ENCODE data around the gene CALML3.

- TF ChIP-seq CTCF (conservative IDR thresholded peaks at IDR 0.05) (no peak), EZH2 (IDR thresholded peaks at IDR 0.05; ENCODE audit: low read depth) (no peak)
Observed at GRCh38 chr10:5553400-5554170, 28.8 kb downstream of the CALML3 start.
